PFSK-1 (cell line): ENCODE data around the gene TLE3.

ENCODE experiments used
- FOXP2 ChIP-seq: optimal IDR thresholded peaks from 2 replicates; pipeline ENCODE3; 2011; ENCODE audit warnings: borderline replicate concordance, control low read depth, inconsistent platforms; ENCODE audit not compliant: insufficient read depth; ENCODE audit errors: extremely low read length, extremely low read depth
- POLR2AphosphoS5 ChIP-seq: IDR thresholded peaks from 2 replicates; pipeline ENCODE4 v1.6.1; 2012; ENCODE audit warnings: low read depth, mild to moderate bottlenecking, control low read depth, low read length, moderate library complexity
- SIN3A ChIP-seq: IDR thresholded peaks from 2 replicates; pipeline ENCODE4 v1.6.1; 2012; ENCODE audit warnings: mild to moderate bottlenecking, low read length, moderate library complexity, borderline replicate concordance; ENCODE audit not compliant: insufficient read depth
- TAF1 ChIP-seq: IDR thresholded peaks from 2 replicates; pipeline ENCODE4 v1.6.1; 2012; ENCODE audit warnings: low read length, control low read depth, borderline replicate concordance; ENCODE audit not compliant: insufficient read depth
- TF ChIP-seq, protein P1 (sequence below), 2 experiments: IDR thresholded peaks; 2 replicates each; pipeline versions ENCODE4 v1.6.1 to v1.8.0; 2011 to 2012; ENCODE audit warnings: low read depth in 2 of 2, low read length in 2 of 2, control low read depth in 1 of 2, inconsistent platforms in 1 of 2, mild to moderate bottlenecking in 1 of 2, moderate library complexity in 1 of 2; ENCODE audit not compliant: insufficient read depth in 1 of 2

Gene TLE3

GRCh38 chr15:70089692-70089971, 8.1 kb downstream of the TLE3 start:
- TF ChIP-seq TAF1, result no peak
- no peak for TF ChIP-seq FOXP2
- no peak for TF ChIP-seq POLR2AphosphoS5
- TF ChIP-seq, protein P1, sequence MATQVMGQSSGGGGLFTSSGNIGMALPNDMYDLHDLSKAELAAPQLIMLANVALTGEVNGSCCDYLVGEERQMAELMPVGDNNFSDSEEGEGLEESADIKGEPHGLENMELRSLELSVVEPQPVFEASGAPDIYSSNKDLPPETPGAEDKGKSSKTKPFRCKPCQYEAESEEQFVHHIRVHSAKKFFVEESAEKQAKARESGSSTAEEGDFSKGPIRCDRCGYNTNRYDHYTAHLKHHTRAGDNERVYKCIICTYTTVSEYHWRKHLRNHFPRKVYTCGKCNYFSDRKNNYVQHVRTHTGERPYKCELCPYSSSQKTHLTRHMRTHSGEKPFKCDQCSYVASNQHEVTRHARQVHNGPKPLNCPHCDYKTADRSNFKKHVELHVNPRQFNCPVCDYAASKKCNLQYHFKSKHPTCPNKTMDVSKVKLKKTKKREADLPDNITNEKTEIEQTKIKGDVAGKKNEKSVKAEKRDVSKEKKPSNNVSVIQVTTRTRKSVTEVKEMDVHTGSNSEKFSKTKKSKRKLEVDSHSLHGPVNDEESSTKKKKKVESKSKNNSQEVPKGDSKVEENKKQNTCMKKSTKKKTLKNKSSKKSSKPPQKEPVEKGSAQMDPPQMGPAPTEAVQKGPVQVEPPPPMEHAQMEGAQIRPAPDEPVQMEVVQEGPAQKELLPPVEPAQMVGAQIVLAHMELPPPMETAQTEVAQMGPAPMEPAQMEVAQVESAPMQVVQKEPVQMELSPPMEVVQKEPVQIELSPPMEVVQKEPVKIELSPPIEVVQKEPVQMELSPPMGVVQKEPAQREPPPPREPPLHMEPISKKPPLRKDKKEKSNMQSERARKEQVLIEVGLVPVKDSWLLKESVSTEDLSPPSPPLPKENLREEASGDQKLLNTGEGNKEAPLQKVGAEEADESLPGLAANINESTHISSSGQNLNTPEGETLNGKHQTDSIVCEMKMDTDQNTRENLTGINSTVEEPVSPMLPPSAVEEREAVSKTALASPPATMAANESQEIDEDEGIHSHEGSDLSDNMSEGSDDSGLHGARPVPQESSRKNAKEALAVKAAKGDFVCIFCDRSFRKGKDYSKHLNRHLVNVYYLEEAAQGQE (IDR thresholded peaks at IDR 0.05; ENCODE audit: insufficient read depth in 1 of 2, low read depth in 2 of 2, low read length in 2 of 2), result no peak
- TF ChIP-seq SIN3A, result no peak

GRCh38 chr15:70088887-70089691, 8.6 kb downstream of the TLE3 start:
- TF ChIP-seq POLR2AphosphoS5, result no peak
- no peak for TF ChIP-seq TAF1
- TF ChIP-seq SIN3A, result no peak
- no peak for TF ChIP-seq FOXP2
- TF ChIP-seq, protein P1 (IDR thresholded peaks at IDR 0.05; ENCODE audit: insufficient read depth in 1 of 2, low read depth in 2 of 2, low read length in 2 of 2), result no peak

DNA sequence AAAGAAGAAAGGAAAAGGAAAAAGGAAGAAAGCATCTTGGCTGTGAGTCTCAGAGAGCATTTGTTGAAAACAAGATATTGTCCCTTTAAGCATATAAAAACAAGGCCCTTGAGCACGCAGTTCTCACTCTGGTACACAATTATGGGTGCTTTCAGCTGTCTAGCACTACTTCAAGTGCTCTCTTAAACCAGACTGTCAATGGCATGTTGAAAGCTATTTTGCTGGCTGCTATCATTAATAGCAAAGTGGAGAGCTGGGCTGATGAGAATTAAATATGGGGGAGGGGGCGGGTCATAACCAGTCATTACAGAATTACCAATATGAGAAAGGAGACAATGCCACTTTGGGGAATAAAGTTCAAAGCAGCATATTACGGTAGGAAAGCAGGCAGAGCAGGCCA, 9.3 kb downstream of the TLE3 start:
- TF ChIP-seq TAF1, result no peak
- no peak for TF ChIP-seq POLR2AphosphoS5
- no peak for TF ChIP-seq SIN3A
- TF ChIP-seq, protein P1 (IDR thresholded peaks at IDR 0.05; ENCODE audit: insufficient read depth in 1 of 2, low read depth in 2 of 2, low read length in 2 of 2), result no peak
- TF ChIP-seq FOXP2, result no peak

- TF ChIP-seq SIN3A, result no peak
- no peak for TF ChIP-seq FOXP2
- TF ChIP-seq TAF1, result no peak
- no peak for TF ChIP-seq POLR2AphosphoS5
- TF ChIP-seq, protein P1 (IDR thresholded peaks at IDR 0.05; ENCODE audit: insufficient read depth in 1 of 2, low read depth in 2 of 2, low read length in 2 of 2), result no peak
Measured at GRCh38 chr15:70087708-70088352, 9.9 kb downstream of the TLE3 start.
